Gastroesophageal sphincter (tissue), 3 donors: Measurements from ENCODE around the gene RGS12.

Experiments used
- EP300 ChIP-seq: sonication (generic); formaldehyde crosslinking; IDR thresholded peaks from one replicate; pipeline ENCODE4 v1.6.1; 2017; ENCODE audit warnings: antibody characterized with exemption, mild to moderate bottlenecking
- POLR2A ChIP-seq, 2 donors: fragments of 450-650 bp; IDR thresholded peaks; one replicate each; pipeline ENCODE4 v1.6.1; 2017; ENCODE audit warnings: antibody characterized with exemption in 2 of 2, mild to moderate bottlenecking in 2 of 2, moderate library complexity in 1 of 2
- POLR2AphosphoS5 ChIP-seq: sonication (generic); formaldehyde crosslinking; IDR thresholded peaks from one replicate; pipeline ENCODE4 v1.6.1; 2017; ENCODE audit warnings: antibody characterized with exemption
- TF ChIP-seq, protein P1 (sequence below), 4 experiments: fragments of 200-600 bp in 2 of 4; fragments of 450-650 bp in 2 of 4; sonication (generic) in 1 of 4; IDR thresholded peaks; one replicate each; pipeline ENCODE4 v1.5.1; 2017 to 2019; ENCODE audit warnings: antibody characterized with exemption in 4 of 4, mild to moderate bottlenecking in 2 of 4, moderate library complexity in 2 of 4

DNA sequence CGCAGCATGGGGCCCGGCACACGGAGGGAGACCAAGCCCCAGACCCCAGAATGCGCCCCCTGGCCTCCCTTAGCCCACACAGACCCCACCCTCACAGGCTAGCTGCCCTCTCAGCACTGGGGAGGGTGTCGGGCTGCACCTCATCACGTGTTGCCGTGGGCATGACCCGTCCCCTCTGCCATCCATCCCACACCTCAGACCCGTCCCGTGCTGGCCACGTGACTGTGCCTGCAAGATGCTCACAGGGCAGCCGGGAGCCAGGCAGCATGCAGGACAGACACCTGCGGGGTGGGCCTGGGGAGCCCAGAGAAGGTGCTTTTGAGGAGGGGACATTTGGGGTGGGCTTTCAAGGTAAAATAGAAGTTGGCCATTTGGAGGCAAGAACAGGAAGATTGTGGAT lies 39.0 kb upstream of the RGS12 start:
- TF ChIP-seq POLR2AphosphoS5 (no peak), POLR2A (IDR thresholded peaks at IDR 0.05) (no peak), EP300 (no peak)
- TF ChIP-seq, protein P1, sequence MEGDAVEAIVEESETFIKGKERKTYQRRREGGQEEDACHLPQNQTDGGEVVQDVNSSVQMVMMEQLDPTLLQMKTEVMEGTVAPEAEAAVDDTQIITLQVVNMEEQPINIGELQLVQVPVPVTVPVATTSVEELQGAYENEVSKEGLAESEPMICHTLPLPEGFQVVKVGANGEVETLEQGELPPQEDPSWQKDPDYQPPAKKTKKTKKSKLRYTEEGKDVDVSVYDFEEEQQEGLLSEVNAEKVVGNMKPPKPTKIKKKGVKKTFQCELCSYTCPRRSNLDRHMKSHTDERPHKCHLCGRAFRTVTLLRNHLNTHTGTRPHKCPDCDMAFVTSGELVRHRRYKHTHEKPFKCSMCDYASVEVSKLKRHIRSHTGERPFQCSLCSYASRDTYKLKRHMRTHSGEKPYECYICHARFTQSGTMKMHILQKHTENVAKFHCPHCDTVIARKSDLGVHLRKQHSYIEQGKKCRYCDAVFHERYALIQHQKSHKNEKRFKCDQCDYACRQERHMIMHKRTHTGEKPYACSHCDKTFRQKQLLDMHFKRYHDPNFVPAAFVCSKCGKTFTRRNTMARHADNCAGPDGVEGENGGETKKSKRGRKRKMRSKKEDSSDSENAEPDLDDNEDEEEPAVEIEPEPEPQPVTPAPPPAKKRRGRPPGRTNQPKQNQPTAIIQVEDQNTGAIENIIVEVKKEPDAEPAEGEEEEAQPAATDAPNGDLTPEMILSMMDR (IDR thresholded peaks at IDR 0.05), result no peak
